Measurements from ENCODE around the gene FGF14. TPM values are rescaled to one million over a fixed set of nuclear protein-coding genes. Genes with fewer than 3 reads are reported as not detected.

The FGF14 gene
- total and polyA plus RNA-seq, 2 of the 4 experiments (the other 2 are of a cell fraction) = under 0.01 TPM; not detected in 1

- no peak for TF ChIP-seq MAFK (IDR thresholded peaks at IDR 0.05; ENCODE audit: low read depth, low read length)
- TF ChIP-seq BHLHE40 (IDR thresholded peaks at IDR 0.05; ENCODE audit: low read depth, low read length) = no peak
- TF ChIP-seq RFX5 (IDR thresholded peaks at IDR 0.05; ENCODE audit: low read depth, low read length) = no peak
- TF ChIP-seq MXI1 (IDR thresholded peaks at IDR 0.05; ENCODE audit: borderline replicate concordance, low read depth, low read length) = no peak
- no peak for TF ChIP-seq POLR2A (IDR thresholded peaks at IDR 0.05; ENCODE audit: low read depth, low read length)
- no peak for TF ChIP-seq CEBPB (IDR thresholded peaks at IDR 0.05; ENCODE audit: low read depth, low read length)
- no peak for TF ChIP-seq MAZ (IDR thresholded peaks at IDR 0.05; ENCODE audit: borderline replicate concordance, low read depth, low read length)
- no peak for TF ChIP-seq CTCF (conservative IDR thresholded peaks at IDR 0.05; ENCODE audit: low read depth, low read length)
- TF ChIP-seq, protein P1, sequence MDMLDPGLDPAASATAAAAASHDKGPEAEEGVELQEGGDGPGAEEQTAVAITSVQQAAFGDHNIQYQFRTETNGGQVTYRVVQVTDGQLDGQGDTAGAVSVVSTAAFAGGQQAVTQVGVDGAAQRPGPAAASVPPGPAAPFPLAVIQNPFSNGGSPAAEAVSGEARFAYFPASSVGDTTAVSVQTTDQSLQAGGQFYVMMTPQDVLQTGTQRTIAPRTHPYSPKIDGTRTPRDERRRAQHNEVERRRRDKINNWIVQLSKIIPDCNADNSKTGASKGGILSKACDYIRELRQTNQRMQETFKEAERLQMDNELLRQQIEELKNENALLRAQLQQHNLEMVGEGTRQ (IDR thresholded peaks at IDR 0.05; ENCODE audit: low read depth, low read length) = no peak
- TF ChIP-seq CHD1 (IDR thresholded peaks at IDR 0.05; ENCODE audit: low read depth, low read length) = no peak
- TF ChIP-seq RCOR1 (IDR thresholded peaks at IDR 0.05; ENCODE audit: insufficient replicate concordance, low read length) = no peak
- TF ChIP-seq, protein P2, sequence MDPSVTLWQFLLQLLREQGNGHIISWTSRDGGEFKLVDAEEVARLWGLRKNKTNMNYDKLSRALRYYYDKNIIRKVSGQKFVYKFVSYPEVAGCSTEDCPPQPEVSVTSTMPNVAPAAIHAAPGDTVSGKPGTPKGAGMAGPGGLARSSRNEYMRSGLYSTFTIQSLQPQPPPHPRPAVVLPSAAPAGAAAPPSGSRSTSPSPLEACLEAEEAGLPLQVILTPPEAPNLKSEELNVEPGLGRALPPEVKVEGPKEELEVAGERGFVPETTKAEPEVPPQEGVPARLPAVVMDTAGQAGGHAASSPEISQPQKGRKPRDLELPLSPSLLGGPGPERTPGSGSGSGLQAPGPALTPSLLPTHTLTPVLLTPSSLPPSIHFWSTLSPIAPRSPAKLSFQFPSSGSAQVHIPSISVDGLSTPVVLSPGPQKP (IDR thresholded peaks at IDR 0.05; ENCODE audit: borderline replicate concordance, low read depth, low read length) = no peak
- TF ChIP-seq NFE2L2 (IDR thresholded peaks at IDR 0.05; ENCODE audit: low read depth, low read length) = no peak
- TF ChIP-seq SMC3 (IDR thresholded peaks at IDR 0.05; ENCODE audit: low read depth, low read length) = no peak
- no peak for TF ChIP-seq RAD21 (IDR thresholded peaks at IDR 0.05; ENCODE audit: low read length)
- no peak for TF ChIP-seq FOS (IDR thresholded peaks at IDR 0.05; ENCODE audit: low read depth, low read length)
- Histone ChIP-seq H2BK5ac (ENCODE audit: low read depth, low read length, poor library complexity, severe bottlenecking) (no peak overlapping the region), H2BK20ac (ENCODE audit: low read depth, low read length) (no peak overlapping the region), H2BK15ac (ENCODE audit: low read depth, low read length) (no peak overlapping the region), H4K8ac (ENCODE audit: low read depth in 2 of 2, low read length in 2 of 2) (no peak overlapping the region), H4K20me1 (ENCODE audit: insufficient read depth, low read length) (no peaks in the 10 kb centered on the region), H3K18ac (ENCODE audit: low read depth, low read length) (no peak overlapping the region), H3K9ac (ENCODE audit: low read depth, low read length) (no peak overlapping the region), H3K27ac (ENCODE audit: insufficient read depth, low read length) (no peak overlapping the region), H3K56ac (ENCODE audit: extremely low read depth, insufficient read depth, low read length) (no peak overlapping the region), H3K14ac (replicated peaks; ENCODE audit: low read depth, low read length) (no peak overlapping the region), H4K5ac (ENCODE audit: low read depth, low read length) (no peak overlapping the region), H3K79me1 (ENCODE audit: low read depth in 1 of 2, low read length in 2 of 2) (no peaks in the 10 kb centered on the region), H3K4me2 (ENCODE audit: low read depth, low read length) (no peak overlapping the region), H3K9me3 (ENCODE audit: control insufficient read depth, insufficient read depth, low read length) (no peaks in the 10 kb centered on the region), H3K23ac (ENCODE audit: low read depth, low read length) (no peak overlapping the region), H2AK9ac (replicated peaks; ENCODE audit: low read depth, low read length, poor library complexity) (no peak overlapping the region), H3K27me3 (ENCODE audit: control insufficient read depth, insufficient read depth, low read length) (no peaks in the 10 kb centered on the region), H4K91ac (ENCODE audit: insufficient read depth, low read depth, low read length) (no peak overlapping the region), H3K4ac (ENCODE audit: low read depth, low read length) (no peak overlapping the region), H3K4me1 (ENCODE audit: control insufficient read depth, insufficient read depth, low read length) (no peaks in the 10 kb centered on the region), H3K9me1 (ENCODE audit: insufficient read depth, low read length) (no peaks in the 10 kb centered on the region), H2AFZ (replicated peaks; ENCODE audit: low read length, poor library complexity) (no peak overlapping the region), H2AK5ac (ENCODE audit: low read depth, low read length) (no peak overlapping the region), H3K36me3 (ENCODE audit: control insufficient read depth, insufficient read depth, low read length) (no peaks in the 10 kb centered on the region), H3K4me3 (ENCODE audit: insufficient read depth, low read depth, low read length) (no peak overlapping the region), H2BK120ac (ENCODE audit: low read depth, low read length) (no peak overlapping the region)
- WGBS, 2 experiments (ENCODE audit: extremely low coverage in 2 of 2, insufficient read length in 1 of 2) = no CpG with 5 or more reads among the region's 7 CpGs
- POLR2A ChIA-PET (ENCODE audit: unreplicated experiment) = no interaction called here
- intact Hi-C loops (cut with micrococcal nuclease) (no loop called here), in situ Hi-C loops (cut with MboI; ENCODE audit: low sequenced_read_pairs) (no loop called here), dilution Hi-C loops (cut with HindIII; ENCODE audit: low sequenced_read_pairs, unreplicated experiment) (no loop called here)
- CTCF ChIA-PET = interaction anchor here (0.6 to 0.7 kb wide), 2 partner anchors 128 to 1201 kb away, joined by 3 read pairs; no protein-coding TSS in a partner anchor
- DNase-seq (no peak), ATAC-seq (ENCODE audit: low read depth) (no peak)
- no TSS peak for BruUV-seq (replicated peaks)
These were observed 368.5 kb downstream of the FGF14 start for GRCh38 chr13:102033386-102033785.

Measured in IMR-90 (cell line).